HUES64 (cell line): ENCODE measurements around the gene BCL2L12.

ENCODE experiments used
- H3K27ac ChIP-seq: 2 replicates; pipeline ENCODE4 v1.7.0; 2013; ENCODE audit warnings: low read depth, low read length, inconsistent platforms
- H3K27me3 ChIP-seq: 2 replicates; pipeline ENCODE4 v1.6.1; 2013; ENCODE audit warnings: mild to moderate bottlenecking, low read length; ENCODE audit not compliant: insufficient read depth
- H3K36me3 ChIP-seq: 2 replicates; pipeline ENCODE4 v1.6.1; 2013; ENCODE audit warnings: mild to moderate bottlenecking, low read length; ENCODE audit not compliant: insufficient read depth
- H3K4me1 ChIP-seq: 2 replicates; pipeline ENCODE4 v1.6.1; 2013; ENCODE audit warnings: mild to moderate bottlenecking, low read length, moderate library complexity; ENCODE audit not compliant: insufficient read depth
- H3K4me3 ChIP-seq: 2 replicates; pipeline ENCODE4 v1.5.1; 2013; ENCODE audit warnings: mild to moderate bottlenecking, low read length, moderate library complexity
- H3K9ac ChIP-seq: 2 replicates; pipeline ENCODE4 v1.6.1; 2013; ENCODE audit warnings: mild to moderate bottlenecking, low read depth, low read length
- H3K9me3 ChIP-seq: 2 replicates; pipeline ENCODE4 v1.6.1; 2013; ENCODE audit warnings: low read depth, low read length; ENCODE audit not compliant: insufficient read depth
- WGBS: fragments of 150-250, 120-280 bp; methylation state at CpG from one replicate; pipeline ENCODE4 v1.1.7; 2013; ENCODE audit warnings: missing lambda C conversion rate; 5-methylcytosine and 5-hydroxymethylcytosine counted together

Gene BCL2L12

DNA sequence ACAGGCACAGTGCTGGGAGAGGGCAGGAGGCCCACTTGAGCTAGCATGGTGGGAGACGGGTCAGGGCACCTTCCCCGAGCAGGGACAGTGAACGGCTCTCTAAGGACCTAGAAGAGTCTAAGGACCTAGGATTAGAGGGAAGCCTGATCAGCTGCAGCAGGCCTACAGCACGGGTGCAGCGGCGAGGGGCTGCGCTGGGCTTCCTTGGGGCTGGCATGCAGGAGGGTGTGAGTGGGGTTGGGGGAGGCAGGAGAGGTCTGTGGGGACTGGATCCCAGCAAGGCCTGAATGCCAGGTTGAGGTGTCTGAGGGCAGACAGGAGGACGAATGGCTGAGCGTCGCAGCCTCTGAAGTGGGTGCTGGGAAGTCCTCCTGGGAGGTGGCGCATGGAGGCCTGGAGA, 20.1 kb upstream of the BCL2L12 start:
- Histone ChIP-seq H3K4me3 (no peak overlapping the region), H3K9ac (no peak overlapping the region), H3K36me3 (peaks cover 53% of the 10 kb centered on the region), H3K27me3 (no peaks in the 10 kb centered on the region), H3K9me3 (no peaks in the 10 kb centered on the region), H3K4me1 (peaks cover 8% of the 10 kb centered on the region), H3K27ac (no peak overlapping the region)
- WGBS: 97% methylated on average over 11 of the region's 11 CpGs

DNA sequence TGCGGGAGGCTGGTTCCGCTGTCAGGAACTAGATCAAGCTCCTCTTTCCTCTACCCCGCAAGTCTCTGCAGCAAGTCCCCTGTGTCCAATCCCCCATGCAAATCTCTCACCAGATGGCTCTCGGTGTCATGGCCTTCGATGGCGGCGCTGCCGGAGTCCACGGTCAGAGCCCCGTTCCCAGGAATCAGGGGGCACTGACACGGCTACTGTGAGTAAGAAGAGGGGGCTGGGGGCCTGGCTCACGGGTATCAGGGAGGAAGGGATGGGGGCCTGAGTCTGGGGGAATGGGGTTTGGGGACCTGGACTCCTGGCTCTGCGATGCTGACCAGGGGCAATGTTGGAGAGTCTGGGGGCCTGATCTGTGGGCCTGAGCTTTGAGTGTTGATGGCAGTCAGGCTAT, 19.7 kb upstream of the BCL2L12 start:
- Histone ChIP-seq H3K36me3 (peaks cover 54% of the 10 kb centered on the region), H3K4me1 (peaks cover 8% of the 10 kb centered on the region), H3K9ac (no peak overlapping the region), H3K27me3 (no peaks in the 10 kb centered on the region), H3K4me3 (no peak overlapping the region), H3K27ac (no peak overlapping the region), H3K9me3 (no peaks in the 10 kb centered on the region)
- 95% methylated on average over 13 of the region's 13 CpGs for WGBS

DNA sequence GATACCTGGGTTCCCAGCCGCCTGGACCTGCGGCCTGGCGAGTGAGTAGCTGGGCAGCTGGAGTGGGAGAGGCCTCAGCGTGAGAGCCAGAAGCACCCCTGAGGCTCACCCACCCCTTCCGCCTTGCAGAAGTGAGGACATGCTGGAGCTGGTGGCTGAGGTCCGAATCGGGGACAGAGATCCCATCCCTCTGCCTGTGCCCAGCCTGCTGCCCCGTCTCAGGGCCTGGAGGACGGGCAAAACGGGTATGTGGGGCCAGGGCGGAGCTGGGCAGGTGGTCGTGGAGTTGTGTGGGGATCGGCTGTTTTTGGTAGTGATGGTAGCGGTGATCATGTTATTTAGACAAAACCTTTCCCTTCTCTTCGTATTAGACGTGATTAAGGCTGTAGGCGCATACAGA, 19.1 kb upstream of the BCL2L12 start:
- Histone ChIP-seq H3K9ac (no peak overlapping the region), H3K9me3 (no peaks in the 10 kb centered on the region), H3K27me3 (no peaks in the 10 kb centered on the region), H3K27ac (no peak overlapping the region), H3K4me1 (peaks cover 8% of the 10 kb centered on the region), H3K36me3 (peaks cover 59% of the 10 kb centered on the region), H3K4me3 (no peak overlapping the region)
- WGBS: 94% methylated on average over 17 of the region's 17 CpGs

DNA sequence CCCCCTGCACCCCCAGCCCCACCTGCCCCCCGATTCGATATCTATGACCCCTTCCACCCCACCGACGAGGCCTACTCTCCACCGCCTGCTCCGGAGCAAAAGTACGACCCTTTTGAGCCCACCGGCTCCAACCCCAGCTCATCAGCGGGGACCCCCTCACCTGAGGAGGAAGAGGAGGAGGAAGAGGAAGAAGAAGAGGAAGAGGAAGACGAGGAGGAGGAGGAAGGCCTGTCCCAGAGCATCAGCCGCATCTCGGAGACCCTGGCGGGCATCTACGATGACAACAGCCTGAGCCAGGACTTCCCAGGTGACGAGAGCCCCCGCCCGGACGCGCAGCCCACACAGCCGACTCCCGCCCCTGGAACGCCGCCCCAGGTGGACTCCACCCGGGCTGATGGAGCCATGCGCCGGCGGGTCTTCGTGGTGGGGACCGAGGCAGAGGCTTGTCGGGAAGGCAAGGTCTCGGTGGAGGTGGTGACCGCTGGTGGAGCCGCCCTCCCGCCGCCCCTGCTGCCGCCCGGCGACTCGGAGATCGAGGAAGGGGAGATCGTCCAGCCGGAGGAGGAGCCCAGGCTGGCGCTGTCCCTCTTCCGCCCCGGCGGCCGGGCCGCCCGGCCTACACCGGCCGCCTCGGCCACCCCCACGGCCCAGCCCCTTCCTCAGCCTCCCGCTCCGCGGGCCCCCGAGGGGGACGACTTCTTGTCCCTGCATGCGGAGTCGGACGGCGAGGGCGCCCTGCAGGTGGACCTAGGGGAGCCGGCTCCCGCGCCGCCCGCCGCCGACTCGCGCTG, 14.5 kb upstream of the BCL2L12 start:
- Histone ChIP-seq H3K9ac (no peak overlapping the region), H3K4me1 (no peaks in the 10 kb centered on the region), H3K27ac (no peak overlapping the region), H3K27me3 (no peaks in the 10 kb centered on the region), H3K36me3 (peaks cover 82% of the 10 kb centered on the region), H3K4me3 (no peak overlapping the region), H3K9me3 (no peaks in the 10 kb centered on the region)
- WGBS: 96% methylated on average over 72 of the region's 72 CpGs

DNA sequence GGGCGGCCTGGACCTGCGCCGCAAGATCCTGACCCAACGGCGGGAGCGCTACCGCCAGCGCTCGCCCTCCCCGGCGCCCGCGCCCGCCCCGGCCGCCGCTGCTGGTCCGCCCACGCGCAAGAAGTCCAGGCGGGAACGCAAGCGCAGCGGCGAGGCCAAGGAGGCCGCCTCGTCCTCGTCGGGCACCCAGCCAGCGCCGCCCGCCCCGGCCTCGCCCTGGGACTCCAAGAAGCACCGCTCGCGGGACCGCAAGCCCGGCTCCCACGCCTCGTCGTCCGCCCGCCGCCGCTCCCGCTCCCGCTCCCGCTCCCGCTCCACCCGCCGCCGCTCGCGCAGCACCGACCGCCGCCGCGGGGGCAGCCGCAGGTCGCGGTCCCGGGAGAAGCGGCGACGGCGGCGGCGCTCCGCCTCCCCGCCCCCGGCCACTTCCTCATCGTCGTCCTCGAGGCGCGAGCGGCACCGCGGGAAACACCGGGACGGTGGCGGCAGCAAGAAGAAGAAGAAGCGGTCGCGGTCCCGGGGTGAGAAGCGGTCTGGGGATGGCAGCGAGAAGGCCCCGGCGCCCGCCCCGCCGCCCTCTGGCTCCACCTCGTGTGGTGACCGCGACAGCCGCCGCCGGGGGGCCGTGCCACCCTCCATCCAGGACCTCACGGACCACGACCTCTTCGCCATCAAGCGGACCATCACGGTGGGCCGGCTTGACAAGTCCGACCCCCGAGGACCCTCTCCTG, 13.7 kb upstream of the BCL2L12 start:
- no peak overlapping the region for H3K27ac ChIP-seq
- H3K9ac ChIP-seq: no peak overlapping the region
- no peaks in the 10 kb centered on the region for H3K9me3 ChIP-seq
- no peaks in the 10 kb centered on the region for H3K27me3 ChIP-seq
- no peak overlapping the region for H3K4me3 ChIP-seq
- 97% methylated on average over 110 of the region's 110 CpGs for WGBS
- peaks cover 82% of the 10 kb centered on the region for H3K36me3 ChIP-seq
- H3K4me1 ChIP-seq: no peaks in the 10 kb centered on the region

DNA sequence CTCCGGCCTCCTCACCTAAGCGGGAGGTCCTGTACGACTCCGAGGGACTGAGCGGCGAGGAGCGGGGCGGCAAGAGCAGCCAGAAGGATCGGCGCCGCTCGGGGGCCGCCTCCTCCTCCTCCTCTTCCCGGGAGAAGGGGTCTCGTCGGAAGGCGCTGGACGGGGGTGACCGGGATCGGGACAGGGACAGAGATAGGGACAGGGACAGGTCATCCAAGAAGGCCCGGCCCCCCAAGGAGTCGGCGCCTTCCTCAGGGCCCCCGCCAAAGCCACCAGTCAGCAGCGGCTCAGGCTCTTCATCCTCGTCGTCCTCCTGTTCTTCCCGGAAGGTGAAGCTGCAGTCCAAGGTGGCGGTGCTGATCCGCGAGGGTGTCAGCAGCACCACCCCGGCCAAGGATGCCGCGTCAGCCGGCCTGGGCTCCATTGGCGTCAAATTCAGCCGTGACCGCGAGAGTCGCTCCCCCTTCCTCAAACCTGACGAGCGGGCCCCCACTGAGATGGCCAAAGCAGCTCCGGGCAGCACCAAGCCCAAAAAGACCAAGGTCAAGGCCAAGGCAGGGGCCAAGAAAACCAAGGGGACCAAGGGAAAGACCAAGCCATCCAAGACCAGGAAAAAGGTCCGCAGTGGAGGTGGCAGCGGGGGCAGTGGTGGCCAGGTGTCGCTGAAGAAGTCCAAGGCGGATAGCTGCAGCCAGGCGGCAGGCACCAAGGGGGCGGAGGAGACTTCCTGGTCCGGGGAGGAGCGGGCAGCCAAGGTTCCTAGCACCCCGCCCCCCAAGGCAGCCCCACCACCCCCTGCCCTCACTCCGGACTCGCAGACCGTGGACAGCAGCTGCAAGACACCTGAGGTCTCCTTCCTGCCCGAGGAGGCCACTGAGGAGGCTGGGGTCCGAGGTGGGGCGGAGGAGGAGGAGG, 12.9 kb upstream of the BCL2L12 start:
- WGBS: 95% methylated on average over 58 of the region's 58 CpGs
- H3K27me3 ChIP-seq: no peaks in the 10 kb centered on the region
- H3K4me1 ChIP-seq: no peaks in the 10 kb centered on the region
- no peak overlapping the region for H3K9ac ChIP-seq
- peaks cover 81% of the 10 kb centered on the region for H3K36me3 ChIP-seq
- H3K9me3 ChIP-seq: no peaks in the 10 kb centered on the region
- H3K27ac ChIP-seq: no peak overlapping the region
- no peak overlapping the region for H3K4me3 ChIP-seq

DNA sequence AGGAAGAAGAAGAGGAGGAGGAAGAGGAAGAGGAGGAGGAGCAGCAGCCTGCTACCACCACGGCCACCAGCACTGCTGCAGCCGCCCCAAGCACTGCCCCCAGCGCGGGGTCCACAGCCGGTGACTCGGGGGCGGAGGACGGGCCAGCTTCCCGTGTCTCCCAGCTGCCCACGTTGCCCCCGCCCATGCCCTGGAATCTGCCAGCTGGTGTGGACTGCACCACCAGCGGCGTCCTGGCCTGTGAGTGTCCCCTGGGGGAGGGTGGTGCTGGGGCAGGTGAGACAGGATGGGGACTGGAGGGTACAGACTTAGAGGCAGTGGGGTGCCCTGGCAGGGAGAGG, 12.3 kb upstream of the BCL2L12 start:
- H3K27ac ChIP-seq: no peak overlapping the region
- no peaks in the 10 kb centered on the region for H3K27me3 ChIP-seq
- H3K9ac ChIP-seq: no peak overlapping the region
- 97% methylated on average over 13 of the region's 13 CpGs for WGBS
- no peak overlapping the region for H3K4me3 ChIP-seq
- no peaks in the 10 kb centered on the region for H3K9me3 ChIP-seq
- peaks cover 82% of the 10 kb centered on the region for H3K36me3 ChIP-seq
- H3K4me1 ChIP-seq: no peaks in the 10 kb centered on the region

DNA sequence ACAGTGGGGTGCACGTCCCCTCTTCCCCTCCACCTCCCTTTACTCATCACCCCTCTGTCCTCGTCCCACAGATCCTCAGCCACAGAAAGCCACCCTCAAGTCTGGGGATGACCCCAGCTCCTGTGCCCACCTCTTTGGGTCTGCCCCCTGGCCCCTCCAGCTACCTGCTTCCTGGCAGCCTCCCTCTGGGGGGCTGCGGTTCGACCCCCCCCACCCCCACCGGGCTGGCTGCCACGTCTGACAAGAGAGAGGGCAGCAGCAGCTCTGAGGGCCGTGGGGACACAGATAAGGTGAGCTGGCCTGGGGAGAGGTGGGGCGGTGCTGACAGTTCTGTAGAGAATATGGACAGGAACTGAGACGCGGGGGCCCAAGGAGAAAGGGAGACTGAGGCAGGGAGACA, 11.2 kb upstream of the BCL2L12 start:
- Histone ChIP-seq H3K9me3 (no peaks in the 10 kb centered on the region), H3K27me3 (no peaks in the 10 kb centered on the region), H3K9ac (no peak overlapping the region), H3K4me1 (no peaks in the 10 kb centered on the region), H3K36me3 (peaks cover 85% of the 10 kb centered on the region), H3K4me3 (no peak overlapping the region), H3K27ac (no peak overlapping the region)
- WGBS: 92% methylated on average over 10 of the region's 10 CpGs

DNA sequence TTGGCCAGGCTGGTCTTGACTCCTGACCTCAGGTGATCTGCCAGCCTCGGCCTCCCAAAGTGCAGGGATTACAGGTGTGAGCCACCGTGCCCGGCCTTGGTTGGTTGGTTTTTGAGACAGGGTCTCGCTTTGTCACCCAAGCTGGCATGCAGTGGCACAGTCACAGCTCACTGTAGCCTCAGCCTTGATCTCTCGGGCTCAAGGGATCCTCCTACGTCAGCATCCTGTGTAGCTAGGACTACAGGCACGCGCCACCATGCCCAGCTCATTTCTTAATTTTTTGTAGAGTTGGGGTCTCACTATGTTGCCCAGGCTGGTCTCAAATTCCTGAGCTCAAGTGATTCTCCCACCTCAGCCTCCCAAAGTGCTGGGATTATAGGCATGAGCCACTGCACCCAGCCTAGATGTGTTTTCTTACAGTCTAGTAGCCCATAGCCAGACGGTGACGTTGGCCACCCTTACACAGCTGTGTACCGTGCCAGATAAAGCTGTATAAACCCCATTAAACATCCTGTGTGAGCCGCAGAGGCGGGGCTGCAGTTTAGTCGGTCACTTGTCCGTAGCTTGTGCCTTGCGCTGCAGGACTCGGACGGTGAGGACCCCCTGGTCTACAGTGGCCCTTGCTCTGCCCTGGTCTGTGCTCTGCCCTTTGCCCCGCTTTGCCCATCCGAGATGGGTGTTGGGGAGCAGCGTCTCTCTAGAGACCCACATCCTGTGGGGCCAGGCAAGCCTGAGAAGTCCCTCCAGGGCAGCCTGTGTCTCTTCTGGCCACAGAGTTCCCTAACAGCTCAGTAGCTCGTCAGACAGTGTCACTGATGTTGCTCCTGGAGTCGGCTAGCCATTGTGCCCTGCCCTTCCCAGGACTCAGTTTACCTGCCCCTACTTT, 9.9 kb upstream of the BCL2L12 start:
- Histone ChIP-seq H3K4me1 (no peaks in the 10 kb centered on the region), H3K9ac (0 out of 2 replicates have a peak overlapping the region, but pooled peaks have one; percentile 53), H3K27ac (peak overlapping the region; percentile 81; the same call in 1 of the 2 replicates), H3K4me3 (no peak overlapping the region), H3K36me3 (peaks cover 86% of the 10 kb centered on the region), H3K27me3 (no peaks in the 10 kb centered on the region), H3K9me3 (0 out of 2 replicates have a peak, but pooled peaks cover 4% of the 10 kb centered on the region)
- 92% methylated on average over 23 of the region's 23 CpGs for WGBS

DNA sequence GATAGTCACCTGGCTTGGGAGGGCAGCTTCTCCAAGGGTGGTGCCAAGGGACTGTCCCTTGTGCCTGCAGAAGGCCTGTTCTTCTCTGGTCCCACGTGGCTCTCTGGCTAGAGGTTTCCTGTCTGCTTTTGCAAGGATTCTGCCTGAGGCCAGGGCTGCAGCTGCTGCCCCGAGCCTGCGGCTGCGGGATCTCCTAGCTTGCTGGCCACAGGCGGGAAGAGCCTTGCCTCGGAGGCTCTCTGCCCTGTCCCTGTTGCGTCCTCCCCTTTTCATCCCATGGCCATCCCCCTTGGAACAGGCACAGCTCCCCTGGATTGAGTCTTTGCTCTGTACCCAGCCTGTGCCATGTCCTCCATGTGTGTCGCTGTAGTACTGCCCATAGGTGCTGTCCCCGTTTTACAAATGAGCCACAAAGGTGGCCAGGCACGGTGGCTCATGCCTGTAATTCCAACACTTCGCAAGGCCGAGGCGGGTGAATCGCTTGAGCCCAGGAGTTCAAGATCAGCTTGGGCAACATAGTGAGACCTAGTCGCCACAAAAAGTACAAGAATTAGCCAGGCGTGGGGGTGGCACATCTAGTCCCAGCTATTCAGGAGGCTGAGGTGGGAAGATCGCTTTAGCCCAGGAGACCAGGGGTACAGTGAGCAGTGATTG, 9.2 kb upstream of the BCL2L12 start:
- H3K27me3 ChIP-seq: no peaks in the 10 kb centered on the region
- peaks cover 87% of the 10 kb centered on the region for H3K36me3 ChIP-seq
- H3K27ac ChIP-seq: peak overlapping the region; percentile 81; the same call in 1 of the 2 replicates
- no peaks in the 10 kb centered on the region for H3K4me1 ChIP-seq
- 83% methylated on average over 17 of the region's 17 CpGs for WGBS
- peak overlapping the region; percentile 53; the same call in 1 of the 2 replicates for H3K9ac ChIP-seq
- 0 out of 2 replicates have a peak, but pooled peaks cover 4% of the 10 kb centered on the region for H3K9me3 ChIP-seq
- H3K4me3 ChIP-seq: no peak overlapping the region
